Immature natural killer cell (primary cell): ENCODE data around the gene CBL. TPM values are rescaled to one million over a fixed set of nuclear protein-coding genes. Genes with fewer than 3 reads are reported as not detected.
"Not testable (repeated sequence)": the region's sequence is repeated elsewhere in the genome, so short reads cannot be mapped to it uniquely, and the experiment has no call there.

Experiments
- DNase-seq, 3 donors: peaks; one replicate each; pipeline ENCODE4 v3.0.0; 2022; ENCODE audit warnings: mixed read lengths in 1 of 3
- H3K27ac Mint-ChIP-seq, 6 donors: one replicate each; pipeline ENCODE4 v1.8.0; 2020; ENCODE audit warnings: mixed read lengths in 6 of 6, mild to moderate bottlenecking in 5 of 6, inconsistent platforms in 4 of 6, moderate library complexity in 3 of 6
- H3K27me3 Mint-ChIP-seq, 3 donors: one replicate each; pipeline ENCODE4 v1.8.0; 2020 to 2021; ENCODE audit warnings: low read depth in 3 of 3, mild to moderate bottlenecking in 3 of 3, mixed read lengths in 3 of 3, moderate library complexity in 3 of 3, inconsistent platforms in 1 of 3
- H3K36me3 Mint-ChIP-seq, 3 donors: one replicate each; pipeline ENCODE4 v1.8.0; 2020; ENCODE audit warnings: mixed read lengths in 3 of 3, inconsistent platforms in 2 of 3, mild to moderate bottlenecking in 2 of 3
- H3K4me1 Mint-ChIP-seq, 2 donors: one replicate each; pipeline ENCODE4 v1.8.0; 2020; ENCODE audit warnings: inconsistent platforms in 2 of 2, mild to moderate bottlenecking in 2 of 2, mixed read lengths in 2 of 2, moderate library complexity in 1 of 2
- H3K4me3 Mint-ChIP-seq, 5 donors: one replicate each; pipeline ENCODE4 v1.8.0; 2020; ENCODE audit warnings: mild to moderate bottlenecking in 5 of 5, mixed read lengths in 5 of 5, inconsistent platforms in 3 of 5, moderate library complexity in 3 of 5
- H3K9me3 Mint-ChIP-seq, 6 donors: one replicate each; pipeline ENCODE4 v1.8.0; 2020; ENCODE audit warnings: mild to moderate bottlenecking in 6 of 6, mixed read lengths in 6 of 6, inconsistent platforms in 4 of 6, moderate library complexity in 3 of 6
- polyA plus RNA-seq, 3 donors: library from polyadenylated mRNA; unstranded; fragments of 300-500 nt; fragmentation: Illumina TruSeq; gene quantifications; one replicate each; pipeline ENCODE4 v1.2.3, GENCODE V29; 2021

Gene CBL
- polyA plus RNA-seq, 3 donors from 2014 or later, result 1.1 to 9.6 (median 5.0) TPM

DNA sequence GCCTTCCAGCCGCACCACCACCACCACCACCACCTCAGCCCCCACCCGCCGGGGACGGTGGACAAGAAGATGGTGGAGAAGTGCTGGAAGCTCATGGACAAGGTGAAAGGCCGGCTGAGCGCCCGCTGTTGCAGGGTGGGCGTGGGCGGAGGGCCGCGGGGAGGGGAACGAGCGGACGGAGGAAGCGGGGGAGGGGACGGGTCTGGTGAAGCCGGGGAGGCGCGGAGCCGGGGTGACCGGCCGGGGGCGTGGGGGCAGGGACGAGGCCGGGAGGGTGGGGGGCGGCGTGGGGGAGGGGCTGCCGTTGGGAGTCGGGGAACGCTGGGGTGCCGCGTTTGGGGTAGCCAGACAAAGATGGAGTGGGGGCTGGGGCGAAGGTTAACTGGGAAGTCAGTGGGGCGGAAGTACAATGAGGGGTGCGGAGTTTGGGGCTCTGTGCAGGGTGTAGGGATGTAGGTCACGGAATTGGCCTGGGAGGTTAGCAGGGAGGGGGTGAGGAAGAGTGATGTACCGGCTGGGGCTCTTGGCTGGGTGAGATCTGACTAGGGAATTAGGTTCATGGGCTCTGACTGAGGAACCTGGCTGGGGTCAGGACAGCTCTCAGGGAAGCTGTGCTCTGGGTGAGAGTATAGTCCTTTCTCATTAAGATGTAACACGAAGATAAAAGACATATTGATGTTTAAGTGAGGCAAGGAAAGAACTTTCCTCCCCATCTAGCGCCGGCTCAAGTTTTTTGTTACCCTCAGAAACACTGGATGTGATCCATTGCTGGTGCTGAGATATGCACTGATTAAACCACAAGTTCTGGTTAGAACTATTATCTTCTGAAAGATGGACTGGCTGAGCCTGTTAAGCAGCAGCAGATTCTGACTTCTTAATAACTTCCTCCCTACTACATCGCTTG, 624 bp downstream of the CBL start:
- H3K27ac Mint-ChIP-seq, result peak overlapping the region; percentile 77 to 97 (median 90)
- peaks cover 21 to 44% of the 10 kb centered on the region in 2 donors for H3K4me1 Mint-ChIP-seq
- H3K9me3 Mint-ChIP-seq, result no peaks in the 10 kb centered on the region
- peaks cover 4 to 19% (median 7%) of the 10 kb centered on the region in 3 donors for H3K27me3 Mint-ChIP-seq
- peak; percentile 34 to 41 (median 37) for DNase-seq
- peak overlapping the region; percentile 88 to 98 (median 93) for H3K4me3 Mint-ChIP-seq
- H3K36me3 Mint-ChIP-seq, result no peaks in the 10 kb centered on the region

DNA sequence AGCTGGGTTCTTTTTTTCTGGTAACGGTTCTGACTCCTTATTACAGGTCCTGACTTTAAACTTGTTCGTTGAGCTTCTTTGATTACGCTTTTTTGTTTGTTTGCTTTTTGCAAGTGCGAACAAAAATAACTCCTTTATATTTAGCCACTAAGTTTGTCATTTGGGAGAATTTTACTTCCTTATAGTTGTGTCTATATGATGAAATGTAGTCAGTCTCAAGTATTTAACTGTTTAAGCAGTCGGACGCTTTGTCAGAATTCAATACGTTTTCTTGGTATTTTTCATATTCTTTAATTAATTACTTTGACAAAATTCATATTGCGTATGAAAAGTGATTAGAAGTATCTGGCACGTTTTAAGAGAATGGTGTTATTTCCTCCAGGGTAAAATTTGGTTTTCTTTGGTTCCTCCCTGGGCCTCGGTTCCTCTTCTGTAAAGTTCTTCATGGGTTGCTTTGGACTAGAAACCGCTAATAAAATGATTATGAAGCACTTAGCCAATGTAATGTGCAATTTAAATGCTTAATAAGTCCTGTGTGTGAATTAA, 1.3 kb downstream of the CBL start:
- Mint-ChIP-seq H3K4me3 (peak overlapping the region; percentile 88 to 98 (median 93)), H3K36me3 (no peaks in the 10 kb centered on the region), H3K27ac (peak overlapping the region; percentile 77 to 97 (median 90)), H3K9me3 (no peaks in the 10 kb centered on the region), H3K4me1 (peaks cover 21 to 44% of the 10 kb centered on the region in 2 donors), H3K27me3 (peaks cover 4 to 19% (median 7%) of the 10 kb centered on the region in 3 donors)
- no peak for DNase-seq

DNA sequence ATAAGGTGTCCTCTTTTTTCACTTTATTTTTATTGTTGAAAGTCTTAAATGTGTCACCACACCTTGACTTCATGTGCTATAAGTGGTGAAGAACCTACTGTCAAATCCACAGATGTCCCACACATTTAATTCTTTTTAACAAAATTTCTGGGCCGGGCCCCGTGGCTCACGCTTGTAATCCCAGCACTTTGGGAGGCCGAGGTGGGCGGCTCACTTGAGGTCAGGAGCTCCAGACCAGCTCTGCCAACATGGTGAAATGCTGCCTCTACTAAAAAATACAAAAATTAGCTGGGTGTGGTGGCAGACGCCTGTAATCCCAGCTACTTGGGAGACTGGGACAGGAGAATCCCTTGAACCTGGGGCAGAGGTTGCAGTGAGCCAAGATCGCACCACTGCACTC, 3.0 kb downstream of the CBL start:
- Mint-ChIP-seq H3K4me3 (peak overlapping the region in 3 of 5 donors; percentile 1 to 55 (median 17)), H3K36me3 (no peaks in the 10 kb centered on the region), H3K27ac (no peak overlapping the region), H3K4me1 (peaks cover 23 to 51% of the 10 kb centered on the region in 2 donors), H3K9me3 (no peaks in the 10 kb centered on the region), H3K27me3 (peaks cover 4 to 15% (median 7%) of the 10 kb centered on the region in 3 donors)
- no peak for DNase-seq

DNA sequence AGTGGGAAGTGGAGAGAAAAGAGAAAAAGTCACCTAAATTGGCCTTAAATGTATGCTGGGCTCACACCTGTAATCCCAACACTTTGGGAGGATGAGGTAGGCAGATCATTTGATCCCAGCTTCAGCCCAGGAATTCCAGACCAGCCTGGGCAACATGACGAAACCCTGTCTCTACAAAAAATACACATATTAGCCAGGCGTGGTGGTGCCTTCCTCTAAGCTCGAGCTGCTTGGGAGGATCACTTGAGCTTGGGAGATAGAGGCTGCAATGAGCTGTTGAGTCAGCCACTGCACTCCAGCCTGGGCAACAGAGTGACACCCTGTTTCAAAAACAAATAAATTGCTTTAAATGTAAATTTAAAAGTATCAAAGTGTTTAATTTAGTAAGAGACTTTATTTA, 3.9 kb downstream of the CBL start:
- H3K36me3 Mint-ChIP-seq, result no peaks in the 10 kb centered on the region
- peaks cover 4 to 9% (median 7%) of the 10 kb centered on the region in 3 donors for H3K27me3 Mint-ChIP-seq
- no peak overlapping the region for H3K27ac Mint-ChIP-seq
- no peaks in the 10 kb centered on the region for H3K9me3 Mint-ChIP-seq
- DNase-seq, result no peak
- no peak overlapping the region for H3K4me3 Mint-ChIP-seq
- H3K4me1 Mint-ChIP-seq, result peaks cover 27 to 52% of the 10 kb centered on the region in 2 donors

DNA sequence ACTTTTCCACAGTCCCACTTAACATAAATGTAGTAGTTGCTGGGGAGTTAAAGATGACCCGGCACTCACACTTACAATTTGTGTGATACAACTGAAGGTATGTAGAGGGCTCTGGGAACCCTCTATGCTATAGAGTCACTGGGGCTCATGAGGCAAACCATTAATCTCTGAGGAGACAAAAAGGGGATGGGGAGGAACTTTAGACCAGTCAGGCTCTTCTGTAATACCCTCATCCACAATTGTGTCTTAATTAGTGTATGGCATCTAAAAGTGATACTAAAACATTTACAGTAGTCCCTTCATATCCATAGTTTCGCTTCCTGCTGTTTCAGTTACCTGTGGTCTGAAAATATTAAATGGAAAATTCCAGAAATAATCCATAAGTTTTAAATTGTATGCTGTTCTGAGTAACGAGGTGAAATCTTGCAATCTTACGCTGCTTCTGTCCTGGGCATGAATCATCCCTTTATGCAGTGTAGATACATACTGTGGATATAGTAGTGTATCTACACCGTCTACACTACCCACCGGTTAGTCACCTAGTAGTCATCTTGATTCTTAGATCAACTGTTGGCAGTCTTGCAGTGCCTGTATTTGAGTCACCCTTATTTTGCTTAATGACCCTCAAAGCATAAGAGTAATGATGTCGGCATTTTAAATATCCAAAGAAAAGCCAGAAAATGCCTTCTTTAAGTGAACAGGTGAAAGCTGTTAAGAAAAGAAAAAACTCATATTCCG, 12.2 kb downstream of the CBL start:
- Mint-ChIP-seq H3K4me1 (peaks cover 24 to 40% of the 10 kb centered on the region in 2 donors), H3K27ac (no peak overlapping the region)

DNA sequence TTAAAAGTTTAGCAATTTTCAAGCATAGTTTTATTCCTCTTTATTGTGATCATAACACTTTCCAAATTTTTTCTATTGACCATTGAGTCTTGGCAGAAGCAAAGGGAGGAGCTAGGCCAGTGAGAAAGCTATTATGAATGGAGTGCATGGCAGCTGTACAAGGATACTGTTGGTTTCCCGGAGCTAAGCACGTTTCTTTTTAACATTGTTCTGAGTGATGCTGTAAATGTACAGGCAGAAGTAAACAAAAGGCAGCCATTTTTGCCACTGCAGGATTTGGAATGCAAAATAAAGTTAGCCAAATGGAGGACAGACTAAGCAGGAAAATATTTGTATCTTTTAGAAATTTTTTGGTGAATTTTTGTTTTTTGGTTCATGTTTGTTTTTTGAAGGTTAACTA, 16.2 kb downstream of the CBL start:
- H3K27me3 Mint-ChIP-seq, result peaks cover 0 to 2% (median 0%) of the 10 kb centered on the region in 3 donors
- peak overlapping the region in 4 of 6 donors; percentile 0 to 40 (median 22) for H3K27ac Mint-ChIP-seq
- H3K4me3 Mint-ChIP-seq, result no peak overlapping the region
- no peaks in the 10 kb centered on the region for H3K9me3 Mint-ChIP-seq
- peaks cover 0 to 3% (median 0%) of the 10 kb centered on the region in 3 donors for H3K36me3 Mint-ChIP-seq
- DNase-seq, result no peak
- H3K4me1 Mint-ChIP-seq, result peaks cover 22 to 43% of the 10 kb centered on the region in 2 donors

More for the DNA sequence above, 12.2 kb downstream of the CBL start:
- no peak overlapping the region for H3K4me3 Mint-ChIP-seq
- no peak for DNase-seq
- H3K9me3 Mint-ChIP-seq, result no peaks in the 10 kb centered on the region
- peaks cover 0 to 2% (median 0%) of the 10 kb centered on the region in 3 donors for H3K27me3 Mint-ChIP-seq
- H3K36me3 Mint-ChIP-seq, result no peaks in the 10 kb centered on the region

DNA sequence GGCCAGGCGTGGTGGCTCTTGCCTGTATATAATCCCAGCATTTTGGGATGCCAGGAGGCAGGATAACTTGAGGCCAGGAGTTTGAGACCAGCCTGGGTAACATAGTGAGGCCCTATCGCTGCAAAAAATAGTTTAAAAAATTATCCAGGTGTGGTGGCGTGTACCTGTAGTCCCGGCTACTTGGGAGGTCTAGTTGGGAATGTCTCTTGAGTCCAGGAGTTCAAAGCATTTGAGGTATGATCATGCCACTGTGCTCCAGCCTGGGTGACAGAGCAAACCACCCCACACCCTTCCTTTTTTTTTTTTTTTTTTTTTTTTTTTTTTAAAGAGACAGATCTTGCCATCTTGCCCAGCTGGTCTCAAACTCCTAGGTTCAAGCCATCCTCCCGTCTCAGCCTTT, 16.8 kb downstream of the CBL start:
- no peaks in the 10 kb centered on the region for H3K27me3 Mint-ChIP-seq
- H3K9me3 Mint-ChIP-seq, result no peaks in the 10 kb centered on the region
- no peak overlapping the region for H3K4me3 Mint-ChIP-seq
- peak overlapping the region in 1 of 6 donors; percentile 40 for H3K27ac Mint-ChIP-seq
- H3K36me3 Mint-ChIP-seq, result peaks cover 0 to 3% (median 0%) of the 10 kb centered on the region in 3 donors
- peaks cover 20 to 43% of the 10 kb centered on the region in 2 donors for H3K4me1 Mint-ChIP-seq
- DNase-seq, result no peak

DNA sequence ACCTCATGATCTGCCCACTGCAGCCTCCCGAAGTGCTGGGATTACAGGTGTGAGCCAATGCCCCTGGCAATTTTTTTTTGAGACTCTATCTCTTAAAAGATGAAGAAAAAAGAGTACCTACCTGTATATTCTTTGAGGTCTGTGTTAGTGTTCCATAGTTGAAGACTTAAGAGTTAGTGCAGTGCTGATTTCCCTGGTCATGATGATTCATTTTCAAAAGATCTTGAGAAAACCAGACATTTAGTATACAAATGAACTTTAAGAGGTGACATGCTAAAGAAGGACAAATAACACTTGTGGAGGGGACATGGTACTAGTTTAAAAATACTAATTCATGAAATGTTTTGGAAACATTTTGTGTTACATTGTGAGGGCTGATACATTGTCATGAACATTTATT, 17.7 kb downstream of the CBL start:
- H3K27ac Mint-ChIP-seq, result peak overlapping the region in 1 of 6 donors; percentile 61
- DNase-seq, result no peak
- no peaks in the 10 kb centered on the region for H3K27me3 Mint-ChIP-seq
- H3K36me3 Mint-ChIP-seq, result peaks cover 0 to 4% (median 0%) of the 10 kb centered on the region in 3 donors
- no peak overlapping the region for H3K4me3 Mint-ChIP-seq
- H3K9me3 Mint-ChIP-seq, result no peaks in the 10 kb centered on the region
- H3K4me1 Mint-ChIP-seq, result peaks cover 26 to 44% of the 10 kb centered on the region in 2 donors

DNA sequence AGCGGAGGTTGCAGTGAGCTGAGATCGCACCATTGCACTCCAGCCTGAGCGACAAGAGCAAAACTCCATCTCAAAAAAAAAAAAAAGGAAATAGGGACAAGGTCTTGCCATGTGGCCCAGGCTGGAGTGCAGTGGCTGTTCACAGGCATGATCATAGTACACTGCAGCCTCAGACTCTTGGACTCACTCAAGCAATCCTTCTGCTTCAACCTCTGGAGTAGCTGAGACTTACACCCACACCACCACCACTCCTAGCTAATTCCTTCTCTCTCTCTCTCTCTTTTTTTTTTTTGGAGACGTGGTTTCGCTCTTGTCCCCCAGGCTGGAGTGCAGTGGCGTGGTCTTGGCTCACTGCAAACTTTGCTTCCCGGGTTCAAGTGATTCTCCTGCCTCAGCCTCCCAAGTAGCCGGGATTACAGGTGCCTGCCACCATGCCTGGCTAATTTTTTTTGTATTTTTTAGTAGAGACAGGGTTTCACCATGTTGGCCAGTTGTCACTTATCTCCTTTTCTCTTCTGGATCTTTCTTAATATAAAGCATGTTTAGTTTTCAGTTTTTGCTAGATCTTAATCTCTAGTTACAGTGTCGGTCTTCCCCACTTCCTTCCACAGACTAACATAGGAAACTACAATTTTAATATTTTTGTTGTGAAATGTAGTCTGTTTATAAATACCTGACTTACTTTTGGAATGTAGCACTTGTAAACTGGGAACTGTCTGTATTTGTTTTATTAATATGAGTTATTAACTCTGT, 22.6 kb downstream of the CBL start:
- H3K27me3 Mint-ChIP-seq, H3K9me3 Mint-ChIP-seq, DNase-seq: not testable (repeated sequence)
- Mint-ChIP-seq H3K4me1 (peaks cover 32 to 51% of the 10 kb centered on the region in 2 donors), H3K4me3 (peak overlapping the region; percentile 51 to 80 (median 59)), H3K36me3 (peaks cover 4 to 12% (median 7%) of the 10 kb centered on the region in 3 donors), H3K27ac (peak overlapping the region; percentile 17 to 68 (median 41))

DNA sequence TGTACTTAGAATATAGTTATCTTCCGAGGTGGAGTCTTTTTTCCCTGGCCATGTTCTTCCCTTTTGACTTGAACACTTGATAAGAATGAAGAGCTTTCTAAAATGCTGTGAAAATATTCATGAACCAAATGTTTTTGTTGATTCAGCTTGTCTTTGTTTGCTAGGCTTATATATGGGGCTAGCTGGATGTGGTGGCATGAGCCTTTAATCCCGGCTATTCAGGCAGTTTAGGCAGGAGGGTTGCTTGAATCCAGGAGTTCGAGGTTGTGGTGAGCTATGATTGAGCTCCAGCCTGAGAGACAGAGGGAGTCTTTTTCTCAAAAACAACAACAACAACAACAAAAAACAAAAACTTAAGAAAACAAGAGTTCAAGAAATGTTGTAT, 23.1 kb downstream of the CBL start:
- Mint-ChIP-seq H3K36me3 (peaks cover 7 to 12% (median 7%) of the 10 kb centered on the region in 3 donors), H3K9me3 (no peaks in the 10 kb centered on the region), H3K4me3 (peak overlapping the region; percentile 51 to 80 (median 59)), H3K27me3 (no peaks in the 10 kb centered on the region), H3K4me1 (peaks cover 26 to 46% of the 10 kb centered on the region in 2 donors), H3K27ac (peak overlapping the region; percentile 17 to 68 (median 41))
- no peak for DNase-seq

DNA sequence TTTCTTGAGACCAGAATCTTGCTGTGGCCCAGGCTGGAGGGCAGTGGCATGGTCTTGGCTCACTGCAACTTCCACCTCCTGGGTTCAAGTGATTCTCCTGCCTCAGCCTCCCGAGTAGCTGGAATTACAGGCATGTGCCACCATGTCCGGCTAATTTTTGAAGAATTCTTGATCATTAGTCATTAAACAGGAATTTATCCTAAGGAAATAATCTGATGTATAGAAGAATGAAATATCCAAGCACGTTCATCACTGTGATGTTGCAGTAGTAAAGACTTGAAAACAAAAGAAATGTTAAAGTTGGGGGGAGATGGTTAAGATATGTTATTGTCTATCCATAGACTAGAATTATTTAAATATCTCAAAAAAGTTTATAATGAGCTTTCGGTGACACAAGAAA, 23.6 kb downstream of the CBL start:
- Mint-ChIP-seq H3K36me3 (peaks cover 7 to 9% (median 9%) of the 10 kb centered on the region in 3 donors), H3K4me1 (peaks cover 26 to 43% of the 10 kb centered on the region in 2 donors), H3K4me3 (peak overlapping the region in 1 of 5 donors; percentile 23), H3K9me3 (no peaks in the 10 kb centered on the region), H3K27me3 (no peaks in the 10 kb centered on the region), H3K27ac (peak overlapping the region in 1 of 6 donors; percentile 62)
- no peak for DNase-seq

DNA sequence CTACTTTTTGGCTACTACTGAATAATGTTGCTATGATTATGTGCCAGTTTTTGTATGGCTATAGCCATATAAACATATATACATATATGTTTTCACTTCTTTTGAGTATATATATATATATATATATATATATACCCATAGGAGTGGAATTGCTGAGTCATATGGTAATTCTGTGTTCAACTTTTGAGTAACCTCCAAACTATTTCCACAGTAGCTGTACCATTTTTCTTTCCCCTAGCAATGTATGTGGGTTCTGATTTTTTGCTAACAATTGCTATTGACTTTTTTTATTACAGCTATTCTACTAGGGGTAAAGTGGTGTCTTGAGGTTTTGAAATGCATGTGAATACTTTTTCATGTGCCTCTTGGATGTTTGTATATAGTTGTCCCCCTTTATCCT, 30.4 kb downstream of the CBL start:
- no peak for DNase-seq
- H3K36me3 Mint-ChIP-seq, result peaks cover 6 to 18% (median 12%) of the 10 kb centered on the region in 3 donors
- peaks cover 19 to 33% of the 10 kb centered on the region in 2 donors for H3K4me1 Mint-ChIP-seq
- no peaks in the 10 kb centered on the region for H3K27me3 Mint-ChIP-seq
- no peak overlapping the region for H3K4me3 Mint-ChIP-seq
- H3K9me3 Mint-ChIP-seq, result no peaks in the 10 kb centered on the region
- no peak overlapping the region for H3K27ac Mint-ChIP-seq

DNA sequence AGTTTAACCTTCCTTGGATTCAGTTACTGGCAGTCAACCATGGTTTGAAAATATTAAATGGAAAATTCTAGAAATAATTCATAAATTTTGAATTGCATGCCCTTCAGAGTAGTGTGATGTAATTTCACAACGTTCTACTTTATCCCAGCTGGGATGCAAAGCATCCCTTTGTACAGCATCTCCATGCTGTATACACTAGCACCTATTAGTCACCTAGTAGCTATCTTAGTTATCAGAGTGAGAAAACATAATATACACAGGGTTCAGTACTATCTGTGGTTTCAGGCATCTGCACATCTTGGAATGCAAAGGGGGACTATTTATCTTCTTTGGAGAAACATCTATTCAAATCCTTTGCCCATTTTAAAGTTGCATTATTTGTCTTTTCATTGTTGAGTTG, 30.8 kb downstream of the CBL start:
- Mint-ChIP-seq H3K4me1 (peaks cover 23 to 37% of the 10 kb centered on the region in 2 donors), H3K4me3 (no peak overlapping the region), H3K27ac (no peak overlapping the region), H3K27me3 (no peaks in the 10 kb centered on the region), H3K9me3 (no peaks in the 10 kb centered on the region), H3K36me3 (peaks cover 10 to 18% (median 12%) of the 10 kb centered on the region in 3 donors)
- DNase-seq, result no peak
